HG03097 (cell line): ENCODE data around the gene IARS1.

Source experiments
- ATAC-seq: cut with Tn5 transposase; IDR thresholded peaks from one replicate; pipeline ENCODE4 v1.9.1; 2021; ENCODE audit not compliant: unreplicated experiment, low FRiP score

Gene IARS1

GRCh38 chr9:92247296-92247695 lies 46.2 kb downstream of the IARS1 start:
- ATAC-seq, result no peak

DNA sequence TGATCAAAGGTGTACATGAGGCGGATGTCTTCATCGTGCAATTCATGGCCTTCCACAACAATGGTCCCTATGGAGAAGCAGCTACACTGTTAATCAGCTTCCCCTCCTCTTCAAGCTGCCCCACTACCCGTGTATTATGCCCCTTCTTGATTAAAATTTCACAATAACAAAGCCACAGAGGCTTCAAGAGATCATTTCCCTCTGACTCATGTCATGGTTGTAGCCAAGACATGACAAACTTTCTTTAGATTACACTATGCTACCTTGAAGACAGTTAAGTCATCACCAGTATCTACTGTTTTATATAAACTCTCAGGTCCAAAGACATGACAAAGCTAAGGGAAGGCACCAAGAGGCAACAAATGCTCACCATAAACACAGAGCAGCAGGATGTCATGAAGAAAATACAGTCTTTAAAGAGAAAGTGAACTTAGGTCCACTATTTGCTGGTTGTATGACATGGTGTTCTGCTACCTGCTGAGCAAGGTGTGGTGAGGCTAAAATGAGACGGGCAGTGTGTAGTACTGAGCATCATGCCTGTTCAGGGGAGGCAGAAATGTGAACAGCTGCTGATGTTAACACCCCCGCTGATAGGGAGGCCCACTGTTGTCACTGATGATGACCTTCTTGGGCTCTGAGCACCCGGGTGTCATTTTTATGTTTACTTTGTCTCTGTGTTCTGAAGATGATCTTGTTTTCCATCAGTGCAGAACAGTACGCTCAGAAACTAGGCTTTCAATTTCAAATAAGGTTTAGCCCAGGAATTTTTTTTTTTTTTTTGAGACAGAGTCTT lies 48.3 kb downstream of the IARS1 start:
- no peak for ATAC-seq
